Gastroesophageal sphincter (tissue), 4 donors: ENCODE results near the gene CDH4. TPM values are rescaled to one million over a fixed set of nuclear protein-coding genes. Genes with fewer than 3 reads are reported as not detected.

Experiments used
- ATAC-seq: fragments of 150-250 bp; one replicate; pipeline ENCODE4 v1.9.1; 2016; ENCODE audit warnings: mild to moderate bottlenecking, moderate library complexity
- H3K27ac ChIP-seq, 4 donors: fragments of 200-600 bp; sonication (generic) in 3 of 4; 1 replicate in 3 of 4; 2 replicates in 1 of 4; pipeline ENCODE4 v1.5.1; 2016 to 2019
- H3K27me3 ChIP-seq: fragments of 200-600 bp; sonication (generic); one replicate; pipeline ENCODE4 v1.5.1; 2019
- H3K36me3 ChIP-seq, 2 donors: fragments of 200-600 bp; sonication (generic); one replicate each; pipeline ENCODE4 v1.5.1; 2019; ENCODE audit warnings: control low read depth in 1 of 2
- H3K4me1 ChIP-seq, 3 donors: fragments of 200-600 bp; sonication (generic); 1 replicate in 2 of 3; 2 replicates in 1 of 3; pipeline ENCODE4 v1.5.1; 2016 to 2019; ENCODE audit warnings: control low read depth in 2 of 3
- H3K4me3 ChIP-seq, 2 donors: fragments of 200-600 bp; sonication (generic); one replicate each; pipeline ENCODE4 v1.5.1; 2019; ENCODE audit warnings: mild to moderate bottlenecking in 1 of 2, moderate library complexity in 1 of 2
- H3K9me3 ChIP-seq, 3 donors: fragments of 200-600 bp; sonication (generic); one replicate each; pipeline ENCODE4 v1.5.1; 2017 to 2019; ENCODE audit warnings: control low read depth in 2 of 3
- EP300 ChIP-seq: sonication (generic); formaldehyde crosslinking; IDR thresholded peaks from one replicate; pipeline ENCODE4 v1.6.1; 2017; ENCODE audit warnings: antibody characterized with exemption, mild to moderate bottlenecking
- POLR2A ChIP-seq, 2 donors: fragments of 450-650 bp; IDR thresholded peaks; one replicate each; pipeline ENCODE4 v1.6.1; 2017; ENCODE audit warnings: antibody characterized with exemption in 2 of 2, mild to moderate bottlenecking in 2 of 2, moderate library complexity in 1 of 2
- POLR2AphosphoS5 ChIP-seq: sonication (generic); formaldehyde crosslinking; IDR thresholded peaks from one replicate; pipeline ENCODE4 v1.6.1; 2017; ENCODE audit warnings: antibody characterized with exemption
- WGBS, 2 donors: methylation state at CpG; one replicate each; pipeline ENCODE4 v1.1.5; 2018; ENCODE audit warnings: low coverage in 1 of 2; 5-methylcytosine and 5-hydroxymethylcytosine counted together
- total RNA-seq, 4 donors: library from RNA; depleted of rRNA; stranded (reverse); fragments of >200 nt; gene quantifications; one replicate each; pipeline ENCODE4 v1.1.0, GENCODE V29; 2016
- TF ChIP-seq, protein P1 (sequence below), 4 experiments: fragments of 200-600 bp in 2 of 4; fragments of 450-650 bp in 2 of 4; sonication (generic) in 1 of 4; IDR thresholded peaks; one replicate each; pipeline ENCODE4 v1.5.1; 2017 to 2019; ENCODE audit warnings: antibody characterized with exemption in 4 of 4, mild to moderate bottlenecking in 2 of 4, moderate library complexity in 2 of 4

Gene CDH4
- total RNA-seq, 4 donors from 2014 or later = under 0.01 to 1.5 (median 0.42) TPM; not detected in 1

- no peaks in the 10 kb centered on the region for H3K9me3 ChIP-seq
- TF ChIP-seq EP300 = no peak
- TF ChIP-seq, protein P1, sequence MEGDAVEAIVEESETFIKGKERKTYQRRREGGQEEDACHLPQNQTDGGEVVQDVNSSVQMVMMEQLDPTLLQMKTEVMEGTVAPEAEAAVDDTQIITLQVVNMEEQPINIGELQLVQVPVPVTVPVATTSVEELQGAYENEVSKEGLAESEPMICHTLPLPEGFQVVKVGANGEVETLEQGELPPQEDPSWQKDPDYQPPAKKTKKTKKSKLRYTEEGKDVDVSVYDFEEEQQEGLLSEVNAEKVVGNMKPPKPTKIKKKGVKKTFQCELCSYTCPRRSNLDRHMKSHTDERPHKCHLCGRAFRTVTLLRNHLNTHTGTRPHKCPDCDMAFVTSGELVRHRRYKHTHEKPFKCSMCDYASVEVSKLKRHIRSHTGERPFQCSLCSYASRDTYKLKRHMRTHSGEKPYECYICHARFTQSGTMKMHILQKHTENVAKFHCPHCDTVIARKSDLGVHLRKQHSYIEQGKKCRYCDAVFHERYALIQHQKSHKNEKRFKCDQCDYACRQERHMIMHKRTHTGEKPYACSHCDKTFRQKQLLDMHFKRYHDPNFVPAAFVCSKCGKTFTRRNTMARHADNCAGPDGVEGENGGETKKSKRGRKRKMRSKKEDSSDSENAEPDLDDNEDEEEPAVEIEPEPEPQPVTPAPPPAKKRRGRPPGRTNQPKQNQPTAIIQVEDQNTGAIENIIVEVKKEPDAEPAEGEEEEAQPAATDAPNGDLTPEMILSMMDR (IDR thresholded peaks at IDR 0.05) = no peak
- no peak for TF ChIP-seq POLR2AphosphoS5
- TF ChIP-seq POLR2A (IDR thresholded peaks at IDR 0.05) = no peak
- ATAC-seq = no peak
- no peaks in the 10 kb centered on the region for H3K27me3 ChIP-seq
- H3K4me1 ChIP-seq = no peaks in the 10 kb centered on the region
- no peak overlapping the region for H3K4me3 ChIP-seq
- H3K27ac ChIP-seq = no peak overlapping the region
- WGBS, 2 donors = 82% methylated on average over 4 of the region's 9 CpGs; no CpG with 5 or more reads in 1 of the 2 donors
- peaks cover 0 to 88% of the 10 kb centered on the region in 2 donors for H3K36me3 ChIP-seq
Observed at GRCh38 chr20:61976263-61976643, 724.2 kb downstream of the CDH4 start.

DNA sequence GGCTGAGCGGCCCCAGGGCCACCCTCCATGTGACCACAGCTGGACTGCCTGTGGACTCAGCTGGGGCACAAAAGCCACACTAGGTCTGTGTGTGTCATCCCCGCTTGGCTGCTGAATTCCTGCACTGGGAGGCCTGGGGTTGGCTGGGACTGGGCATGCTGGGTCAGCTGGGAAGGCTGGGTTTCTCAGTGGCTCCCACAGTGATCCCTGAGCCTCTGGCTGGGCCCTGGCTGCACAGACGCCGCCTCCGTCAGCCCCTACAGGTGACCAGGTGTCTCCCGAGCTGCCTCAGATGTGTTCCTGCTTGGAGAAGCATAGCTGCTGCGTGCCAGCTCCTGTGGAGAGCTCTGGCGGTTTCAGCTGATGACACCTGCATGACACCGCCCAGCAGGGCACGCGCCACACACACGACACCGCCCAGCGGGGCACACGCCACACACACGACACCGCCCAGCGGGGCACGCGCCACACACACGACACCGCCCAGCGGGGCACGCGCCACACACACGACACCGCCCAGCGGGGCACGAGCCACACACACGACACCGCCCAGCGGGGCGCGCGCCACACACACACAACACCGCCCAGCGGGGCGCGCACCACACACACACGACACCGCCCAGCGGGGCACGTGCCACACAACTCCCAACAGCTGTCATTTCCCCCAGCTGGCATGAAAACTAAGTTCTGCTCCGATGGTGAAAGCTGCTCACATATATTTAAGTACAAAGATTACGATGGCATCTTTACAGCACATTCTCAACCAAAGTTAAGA lies 724.8 kb downstream of the CDH4 start:
- Histone ChIP-seq H3K4me1 (no peaks in the 10 kb centered on the region), H3K36me3 (peaks cover 0 to 84% of the 10 kb centered on the region in 2 donors), H3K27me3 (no peaks in the 10 kb centered on the region), H3K4me3 (no peak overlapping the region), H3K27ac (no peak overlapping the region), H3K9me3 (no peaks in the 10 kb centered on the region)
- ATAC-seq = no peak
- WGBS, 2 donors = 100% methylated on average over 5 of the region's 45 CpGs; no CpG with 5 or more reads in 1 of the 2 donors
- TF ChIP-seq, protein P1 (IDR thresholded peaks at IDR 0.05) = no peak
- TF ChIP-seq EP300 (no peak), POLR2A (IDR thresholded peaks at IDR 0.05) (no peak), POLR2AphosphoS5 (no peak)

GRCh38 chr20:61977419-61977786 lies 725.3 kb downstream of the CDH4 start:
- Histone ChIP-seq H3K4me3 (no peak overlapping the region), H3K9me3 (no peaks in the 10 kb centered on the region), H3K36me3 (peaks cover 0 to 79% of the 10 kb centered on the region in 2 donors), H3K27ac (no peak overlapping the region), H3K27me3 (no peaks in the 10 kb centered on the region), H3K4me1 (no peaks in the 10 kb centered on the region)
- WGBS, 2 donors = 79% methylated on average over 3 of the region's 10 CpGs; no CpG with 5 or more reads in 1 of the 2 donors
- TF ChIP-seq, protein P1 (IDR thresholded peaks at IDR 0.05) = no peak
- TF ChIP-seq EP300 (no peak), POLR2AphosphoS5 (no peak), POLR2A (IDR thresholded peaks at IDR 0.05) (no peak)
- no peak for ATAC-seq

GRCh38 chr20:61978491-61978890 lies 726.4 kb downstream of the CDH4 start:
- TF ChIP-seq EP300 (no peak), POLR2AphosphoS5 (no peak), POLR2A (IDR thresholded peaks at IDR 0.05) (no peak)
- TF ChIP-seq, protein P1 (IDR thresholded peaks at IDR 0.05) = no peak

GRCh38 chr20:61979090-61979489 lies 727.0 kb downstream of the CDH4 start:
- H3K36me3 ChIP-seq = peaks cover 0 to 79% of the 10 kb centered on the region in 2 donors
- WGBS, 2 donors = no CpG with 5 or more reads among the region's 12 CpGs
- no peak for ATAC-seq

More at GRCh38 chr20:61978491-61978890, 726.4 kb downstream of the CDH4 start:
- no peak for ATAC-seq
- H3K27ac ChIP-seq = no peak overlapping the region
- WGBS, 2 donors = 98 to 100% methylated on average over 1 to 8 of the region's 20 CpGs
- H3K4me1 ChIP-seq = no peaks in the 10 kb centered on the region
- peaks cover 0 to 79% of the 10 kb centered on the region in 2 donors for H3K36me3 ChIP-seq
- no peaks in the 10 kb centered on the region for H3K9me3 ChIP-seq
- H3K4me3 ChIP-seq = no peak overlapping the region
- no peaks in the 10 kb centered on the region for H3K27me3 ChIP-seq

More at GRCh38 chr20:61979090-61979489, 727.0 kb downstream of the CDH4 start:
- Histone ChIP-seq H3K9me3 (no peaks in the 10 kb centered on the region), H3K4me3 (no peak overlapping the region), H3K27ac (no peak overlapping the region), H3K4me1 (no peaks in the 10 kb centered on the region), H3K27me3 (no peaks in the 10 kb centered on the region)
- no peak for TF ChIP-seq POLR2A (IDR thresholded peaks at IDR 0.05)
- no peak for TF ChIP-seq EP300
- TF ChIP-seq, protein P1 (IDR thresholded peaks at IDR 0.05) = no peak
- TF ChIP-seq POLR2AphosphoS5 = no peak
